ENCODE data around the gene SLC35B2.

SLC35B2 gene

DNA sequence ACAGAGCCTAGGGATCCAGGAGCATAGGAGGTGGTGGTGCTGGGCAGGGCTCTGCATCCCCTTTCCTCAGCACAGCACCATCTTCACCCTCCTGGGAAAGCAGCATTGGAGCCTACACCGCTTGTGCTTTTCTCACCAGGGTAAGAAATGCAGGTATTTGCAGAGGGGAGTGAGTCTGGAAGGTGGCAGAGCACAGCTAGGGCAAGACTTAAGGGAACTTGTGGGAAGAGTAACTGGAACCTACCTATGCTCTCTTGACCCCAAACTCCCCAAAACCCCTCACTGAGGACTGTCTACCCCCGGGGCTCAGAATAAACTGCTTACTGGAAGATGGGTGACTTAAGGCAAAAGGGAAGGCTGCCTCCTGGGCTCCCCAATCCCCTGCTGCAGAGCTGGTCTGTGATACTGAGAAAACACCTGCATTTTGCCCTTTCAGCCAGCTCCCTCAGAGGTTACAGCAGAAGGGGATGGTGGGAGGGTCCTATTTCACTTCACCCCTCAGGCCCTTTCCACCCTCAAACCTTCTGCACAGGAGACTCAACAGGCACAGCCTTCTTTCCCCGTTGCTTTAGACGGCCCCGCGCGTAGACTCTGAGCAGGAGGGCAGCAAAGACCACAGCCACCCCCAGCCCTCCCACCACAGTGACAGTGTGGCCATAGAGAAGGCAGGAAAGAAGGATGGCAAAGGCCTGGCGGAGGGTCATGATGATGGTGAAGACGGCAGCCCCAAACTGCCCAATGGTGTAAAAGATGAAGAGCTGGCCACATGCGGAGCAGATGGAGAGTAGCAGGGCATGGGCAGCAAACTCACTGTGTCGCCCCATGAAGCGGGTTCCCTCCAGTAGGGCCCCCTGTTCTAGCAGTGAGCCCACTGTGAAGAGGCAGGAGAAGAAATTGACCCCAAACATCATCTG, 2.9 kb downstream of the SLC35B2 start:
- ATAC-seq (ENCODE audit: low read depth) (peak; percentile 5), DNase-seq (ENCODE audit: low spot score) (no peak)
- Histone ChIP-seq H3K4me3 (ENCODE audit: severe bottlenecking) (no peak overlapping the region), H3K27ac (ENCODE audit: poor library complexity, severe bottlenecking) (peak overlapping the region; percentile 81), H3K9me3 (ENCODE audit: severe bottlenecking) (no peaks in the 10 kb centered on the region), H3K4me1 (ENCODE audit: insufficient read depth, poor library complexity, severe bottlenecking) (peaks cover 7% of the 10 kb centered on the region), H3K27me3 (ENCODE audit: insufficient read depth, poor library complexity, severe bottlenecking) (no peaks in the 10 kb centered on the region), H3K36me3 (ENCODE audit: low read depth) (peaks cover 67% of the 10 kb centered on the region)
- TF ChIP-seq, protein P1, sequence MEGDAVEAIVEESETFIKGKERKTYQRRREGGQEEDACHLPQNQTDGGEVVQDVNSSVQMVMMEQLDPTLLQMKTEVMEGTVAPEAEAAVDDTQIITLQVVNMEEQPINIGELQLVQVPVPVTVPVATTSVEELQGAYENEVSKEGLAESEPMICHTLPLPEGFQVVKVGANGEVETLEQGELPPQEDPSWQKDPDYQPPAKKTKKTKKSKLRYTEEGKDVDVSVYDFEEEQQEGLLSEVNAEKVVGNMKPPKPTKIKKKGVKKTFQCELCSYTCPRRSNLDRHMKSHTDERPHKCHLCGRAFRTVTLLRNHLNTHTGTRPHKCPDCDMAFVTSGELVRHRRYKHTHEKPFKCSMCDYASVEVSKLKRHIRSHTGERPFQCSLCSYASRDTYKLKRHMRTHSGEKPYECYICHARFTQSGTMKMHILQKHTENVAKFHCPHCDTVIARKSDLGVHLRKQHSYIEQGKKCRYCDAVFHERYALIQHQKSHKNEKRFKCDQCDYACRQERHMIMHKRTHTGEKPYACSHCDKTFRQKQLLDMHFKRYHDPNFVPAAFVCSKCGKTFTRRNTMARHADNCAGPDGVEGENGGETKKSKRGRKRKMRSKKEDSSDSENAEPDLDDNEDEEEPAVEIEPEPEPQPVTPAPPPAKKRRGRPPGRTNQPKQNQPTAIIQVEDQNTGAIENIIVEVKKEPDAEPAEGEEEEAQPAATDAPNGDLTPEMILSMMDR (IDR thresholded peaks at IDR 0.05; ENCODE audit: poor library complexity, severe bottlenecking): no peak

DNA sequence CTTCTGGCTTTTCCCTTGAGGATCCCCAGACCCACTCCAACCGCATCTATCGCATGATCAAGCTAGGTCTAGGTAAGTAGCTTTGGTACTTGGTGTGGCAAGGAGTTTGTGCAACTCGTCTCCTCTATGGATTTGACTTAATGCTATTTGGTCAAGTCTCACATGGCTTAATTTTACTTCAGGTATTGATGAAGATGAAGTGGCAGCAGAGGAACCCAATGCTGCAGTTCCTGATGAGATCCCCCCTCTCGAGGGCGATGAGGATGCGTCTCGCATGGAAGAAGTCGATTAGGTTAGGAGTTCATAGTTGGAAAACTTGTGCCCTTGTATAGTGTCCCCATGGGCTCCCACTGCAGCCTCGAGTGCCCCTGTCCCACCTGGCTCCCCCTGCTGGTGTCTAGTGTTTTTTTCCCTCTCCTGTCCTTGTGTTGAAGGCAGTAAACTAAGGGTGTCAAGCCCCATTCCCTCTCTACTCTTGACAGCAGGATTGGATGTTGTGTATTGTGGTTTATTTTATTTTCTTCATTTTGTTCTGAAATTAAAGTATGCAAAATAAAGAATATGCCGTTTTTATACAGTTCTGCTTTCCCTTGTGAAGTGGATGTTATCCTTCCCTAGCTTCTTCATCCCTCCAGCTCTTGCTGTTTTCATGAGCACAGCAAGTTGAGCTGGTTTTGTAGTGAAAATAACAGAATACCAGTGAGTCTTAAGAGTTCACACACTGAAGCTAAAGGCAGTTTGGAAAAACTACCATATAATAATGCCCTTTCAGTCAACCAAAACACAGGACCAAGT, 3.8 kb downstream of the SLC35B2 start:
- DNase-seq (ENCODE audit: low spot score): no peak
- no peaks in the 10 kb centered on the region for H3K9me3 ChIP-seq (ENCODE audit: severe bottlenecking)
- TF ChIP-seq, protein P1 (IDR thresholded peaks at IDR 0.05; ENCODE audit: poor library complexity, severe bottlenecking): peak; percentile 71
- ATAC-seq (ENCODE audit: low read depth): no peak; the same call in 2 of the 3 replicates
- no peak overlapping the region for H3K27ac ChIP-seq (ENCODE audit: poor library complexity, severe bottlenecking)
- peaks cover 14% of the 10 kb centered on the region for H3K4me1 ChIP-seq (ENCODE audit: insufficient read depth, poor library complexity, severe bottlenecking)
- H3K27me3 ChIP-seq (ENCODE audit: insufficient read depth, poor library complexity, severe bottlenecking): no peaks in the 10 kb centered on the region
- H3K4me3 ChIP-seq (ENCODE audit: severe bottlenecking): no peak overlapping the region
- H3K36me3 ChIP-seq (ENCODE audit: low read depth): peaks cover 76% of the 10 kb centered on the region

DNA sequence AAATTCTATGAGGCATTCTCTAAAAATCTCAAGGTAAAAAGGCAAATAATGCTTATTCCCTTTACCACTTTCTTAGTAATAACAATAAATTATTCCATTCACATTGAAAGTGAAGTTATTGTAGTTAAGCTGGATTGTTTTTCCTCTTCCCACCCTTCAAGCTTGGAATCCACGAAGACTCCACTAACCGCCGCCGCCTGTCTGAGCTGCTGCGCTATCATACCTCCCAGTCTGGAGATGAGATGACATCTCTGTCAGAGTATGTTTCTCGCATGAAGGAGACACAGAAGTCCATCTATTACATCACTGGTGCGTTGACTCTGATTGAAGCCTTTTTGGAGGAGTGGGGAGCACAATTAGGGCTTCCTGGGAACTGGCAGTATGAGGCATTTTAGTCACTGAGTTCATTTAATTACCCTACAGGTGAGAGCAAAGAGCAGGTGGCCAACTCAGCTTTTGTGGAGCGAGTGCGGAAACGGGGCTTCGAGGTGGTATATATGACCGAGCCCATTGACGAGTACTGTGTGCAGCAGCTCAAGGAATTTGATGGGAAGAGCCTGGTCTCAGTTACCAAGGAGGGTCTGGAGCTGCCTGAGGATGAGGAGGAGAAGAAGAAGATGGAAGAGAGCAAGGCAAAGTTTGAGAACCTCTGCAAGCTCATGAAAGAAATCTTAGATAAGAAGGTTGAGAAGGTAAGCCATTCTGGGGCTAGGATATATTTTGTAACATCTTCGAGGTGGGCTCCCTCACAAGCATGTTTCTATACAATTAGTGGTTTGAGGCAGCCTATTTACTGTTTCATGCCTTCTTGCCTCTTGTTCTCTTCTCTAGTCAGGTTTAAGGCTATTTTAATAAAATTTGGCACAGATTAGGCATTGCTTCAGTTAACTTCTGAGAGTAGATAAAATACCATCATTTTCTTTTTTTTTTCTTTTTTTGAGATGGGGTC, 5.5 kb downstream of the SLC35B2 start:
- no peak for ATAC-seq (ENCODE audit: low read depth)
- Histone ChIP-seq H3K4me1 (ENCODE audit: insufficient read depth, poor library complexity, severe bottlenecking) (peaks cover 16% of the 10 kb centered on the region), H3K27ac (ENCODE audit: poor library complexity, severe bottlenecking) (peak overlapping the region; percentile 2), H3K9me3 (ENCODE audit: severe bottlenecking) (no peaks in the 10 kb centered on the region), H3K36me3 (ENCODE audit: low read depth) (peaks cover 91% of the 10 kb centered on the region), H3K27me3 (ENCODE audit: insufficient read depth, poor library complexity, severe bottlenecking) (no peaks in the 10 kb centered on the region), H3K4me3 (ENCODE audit: severe bottlenecking) (no peak overlapping the region)
- DNase-seq (ENCODE audit: low spot score): no peak
- TF ChIP-seq, protein P1 (IDR thresholded peaks at IDR 0.05; ENCODE audit: poor library complexity, severe bottlenecking): no peak

DNA sequence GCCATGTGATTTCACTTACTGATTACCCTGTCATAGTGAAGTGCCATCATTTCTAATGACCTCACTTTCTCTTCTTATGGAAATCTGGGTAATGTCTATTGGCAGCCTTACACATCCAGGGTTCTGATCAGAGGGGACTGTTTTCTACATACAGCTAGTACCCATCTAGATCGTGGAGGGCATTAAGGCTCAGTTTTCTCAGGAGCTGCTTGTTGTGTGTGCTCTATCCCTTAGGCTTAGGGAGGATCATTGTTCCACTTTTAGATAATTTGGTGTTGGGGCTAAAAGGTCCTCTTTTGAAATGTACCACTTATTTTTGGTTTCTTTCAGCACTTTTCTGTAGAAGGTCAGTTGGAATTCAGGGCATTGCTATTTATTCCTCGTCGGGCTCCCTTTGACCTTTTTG, 6.6 kb downstream of the SLC35B2 start:
- peaks cover 87% of the 10 kb centered on the region for H3K36me3 ChIP-seq (ENCODE audit: low read depth)
- H3K27me3 ChIP-seq (ENCODE audit: insufficient read depth, poor library complexity, severe bottlenecking): no peaks in the 10 kb centered on the region
- peak overlapping the region; percentile 2 for H3K27ac ChIP-seq (ENCODE audit: poor library complexity, severe bottlenecking)
- TF ChIP-seq, protein P1 (IDR thresholded peaks at IDR 0.05; ENCODE audit: poor library complexity, severe bottlenecking): no peak
- no peak for DNase-seq (ENCODE audit: low spot score)
- H3K4me3 ChIP-seq (ENCODE audit: severe bottlenecking): no peak overlapping the region
- no peak for ATAC-seq (ENCODE audit: low read depth)
- no peaks in the 10 kb centered on the region for H3K9me3 ChIP-seq (ENCODE audit: severe bottlenecking)
- peaks cover 10% of the 10 kb centered on the region for H3K4me1 ChIP-seq (ENCODE audit: insufficient read depth, poor library complexity, severe bottlenecking)
